NCI-H146 (cell line): Measurements from ENCODE around the gene SMIM1.

ENCODE experiments used
- DNase-seq: peaks from one replicate; lab custom pipeline; 2025; lab: John Stamatoyannopoulos, UW

SMIM1 gene, protein sequence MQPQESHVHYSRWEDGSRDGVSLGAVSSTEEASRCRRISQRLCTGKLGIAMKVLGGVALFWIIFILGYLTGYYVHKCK

DNA sequence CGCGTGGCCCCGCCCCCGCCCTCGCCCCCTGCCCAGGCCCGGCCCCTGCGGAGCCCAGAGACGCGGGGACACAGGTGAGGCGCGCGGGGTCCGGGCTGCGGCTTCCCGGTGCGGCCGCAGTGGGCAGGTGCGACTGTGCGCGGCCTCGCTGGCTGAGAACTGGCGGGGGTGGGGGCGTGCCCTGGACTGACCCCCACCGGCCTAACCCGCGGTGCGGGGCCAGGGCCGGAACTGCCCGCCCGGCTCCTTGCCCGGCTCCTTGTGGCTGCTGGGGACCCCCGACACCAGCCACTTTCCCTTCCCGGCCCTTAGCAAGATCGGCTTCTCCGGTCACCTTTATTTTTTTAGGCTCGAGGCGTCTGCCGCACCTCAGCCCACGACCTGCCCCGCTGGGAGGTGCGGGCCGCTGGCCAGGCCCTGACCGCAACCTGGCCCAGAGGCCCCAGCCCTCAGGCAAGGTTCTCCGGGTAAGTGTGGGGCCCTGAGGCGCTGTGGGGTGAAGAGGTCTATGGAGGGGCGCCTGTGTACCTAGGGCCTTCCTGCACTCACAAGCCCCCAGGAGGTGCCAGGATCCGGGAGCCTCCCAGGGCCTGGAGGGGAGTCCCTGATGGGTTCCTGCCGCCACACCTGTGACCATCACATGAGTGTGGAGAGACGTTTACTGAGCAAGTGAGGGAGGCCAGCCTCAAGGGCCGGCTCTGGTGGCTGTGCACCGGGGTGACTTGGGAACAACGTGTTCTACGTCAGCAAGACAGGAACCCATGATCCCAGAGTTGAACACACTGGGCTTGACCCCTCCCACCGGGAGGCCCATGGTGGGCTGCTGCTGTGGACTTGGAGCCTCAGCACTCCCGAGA, at the start of gene SMIM1:
Gene SMIM1, plus strand, starts transcription at position 35 of the 857 bp plus-strand sequence. CDS start 2,625 bp downstream, outside the sequence.
- DNase-seq = no peak

DNA sequence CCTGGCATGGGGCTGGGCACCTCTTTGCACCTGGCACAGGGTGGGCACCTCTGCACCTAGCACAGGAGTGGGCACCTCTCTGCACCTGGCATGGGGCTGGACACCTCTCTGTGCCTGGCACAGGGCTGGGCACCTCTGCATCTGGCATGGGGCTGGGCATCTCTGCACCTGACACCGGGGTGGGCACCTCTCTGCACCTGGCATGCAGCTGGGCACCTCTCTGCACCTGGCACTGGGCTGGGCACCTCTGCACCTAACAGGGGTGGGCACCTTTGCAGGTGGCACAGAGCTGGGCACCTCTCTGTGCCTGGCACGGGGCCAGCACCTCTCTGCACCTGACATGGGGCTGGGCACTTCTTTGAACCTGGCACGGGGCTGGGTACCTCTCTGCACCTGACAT, 49.7 kb upstream of the SMIM1 start:
- no peak for DNase-seq

DNA sequence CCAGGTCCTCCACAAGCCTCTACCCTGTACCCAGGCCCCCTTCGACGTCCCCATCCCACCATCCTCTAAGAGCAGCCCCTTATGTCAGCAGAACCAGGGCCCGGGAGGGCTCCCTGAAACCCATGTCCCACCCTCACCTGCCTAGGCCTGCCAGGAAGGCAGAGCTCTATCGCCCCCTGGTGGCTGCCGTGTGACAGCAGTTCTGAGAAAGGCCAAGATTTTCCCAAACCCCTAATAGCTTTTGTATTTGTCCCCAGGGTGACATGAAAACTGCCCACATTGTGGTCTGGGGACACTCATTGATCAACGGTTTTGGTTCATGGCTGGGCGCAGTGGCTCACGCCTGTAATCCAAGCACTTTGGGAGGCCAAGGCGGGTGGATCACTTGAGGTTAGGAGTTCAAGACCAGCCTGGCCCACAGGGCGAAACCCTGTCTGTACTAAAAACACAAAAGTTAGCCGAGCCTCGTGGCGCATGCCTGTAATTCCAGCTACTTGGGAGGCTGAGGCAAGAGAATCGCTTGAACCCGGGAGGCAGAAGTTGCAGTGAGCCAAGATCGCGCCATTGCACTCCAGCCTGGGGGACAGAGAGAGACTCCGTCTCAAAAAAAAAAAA, 48.0 kb upstream of the SMIM1 start:
- peak; percentile 49 for DNase-seq

DNA sequence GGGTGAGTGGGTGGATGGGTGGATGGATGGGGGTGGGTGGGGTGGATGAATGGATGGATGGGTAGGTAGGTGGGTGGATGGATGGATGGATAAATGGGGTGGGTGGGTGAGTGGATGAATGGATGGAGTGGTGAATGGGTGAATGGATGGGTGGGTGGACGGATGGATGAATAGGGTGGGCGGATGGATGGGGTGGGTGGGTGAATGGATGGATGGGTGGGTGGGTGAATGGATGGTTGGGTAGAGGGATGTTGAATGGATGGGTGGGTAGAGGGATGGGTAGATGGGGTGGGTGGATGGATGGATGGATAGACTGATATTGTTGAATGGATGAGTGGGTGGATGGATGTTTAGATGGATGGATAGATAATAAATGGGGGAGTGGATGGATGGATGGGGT, 47.2 kb upstream of the SMIM1 start:
- DNase-seq = no peak

DNA sequence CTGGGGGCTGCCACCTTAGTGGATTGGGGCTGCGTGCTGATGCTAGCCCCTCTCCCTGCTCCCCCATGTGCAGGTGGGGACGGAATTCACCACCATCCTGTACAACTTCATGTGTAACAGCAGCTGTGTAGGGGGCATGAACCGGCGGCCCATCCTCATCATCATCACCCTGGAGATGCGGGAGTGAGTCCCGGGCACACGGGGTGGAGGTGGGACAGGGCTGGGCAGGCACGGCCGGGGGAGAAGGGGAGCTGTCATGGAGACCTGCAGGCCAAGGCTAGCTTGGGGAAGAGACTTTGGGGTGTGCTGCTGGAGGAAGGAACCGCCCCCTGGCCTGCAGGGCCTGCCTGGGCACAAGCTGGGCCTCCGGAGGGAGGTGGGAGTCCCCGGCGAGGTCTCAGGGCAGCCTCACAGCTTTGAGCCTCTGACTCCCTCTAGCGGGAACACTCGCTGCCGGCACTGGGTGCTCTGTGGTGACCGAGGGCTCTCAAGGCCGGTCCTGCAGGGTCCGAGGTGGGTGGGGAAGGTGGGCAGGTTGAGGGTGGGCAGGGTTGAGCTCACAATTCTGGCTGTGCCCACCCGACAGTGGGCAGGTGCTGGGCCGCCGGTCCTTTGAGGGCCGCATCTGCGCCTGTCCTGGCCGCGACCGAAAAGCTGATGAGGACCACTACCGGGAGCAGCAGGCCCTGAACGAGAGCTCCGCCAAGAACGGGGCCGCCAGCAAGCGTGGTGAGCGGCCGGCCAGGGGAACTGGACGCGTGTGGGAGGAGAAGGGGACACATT, 45.3 kb upstream of the SMIM1 start:
- DNase-seq = no peak

DNA sequence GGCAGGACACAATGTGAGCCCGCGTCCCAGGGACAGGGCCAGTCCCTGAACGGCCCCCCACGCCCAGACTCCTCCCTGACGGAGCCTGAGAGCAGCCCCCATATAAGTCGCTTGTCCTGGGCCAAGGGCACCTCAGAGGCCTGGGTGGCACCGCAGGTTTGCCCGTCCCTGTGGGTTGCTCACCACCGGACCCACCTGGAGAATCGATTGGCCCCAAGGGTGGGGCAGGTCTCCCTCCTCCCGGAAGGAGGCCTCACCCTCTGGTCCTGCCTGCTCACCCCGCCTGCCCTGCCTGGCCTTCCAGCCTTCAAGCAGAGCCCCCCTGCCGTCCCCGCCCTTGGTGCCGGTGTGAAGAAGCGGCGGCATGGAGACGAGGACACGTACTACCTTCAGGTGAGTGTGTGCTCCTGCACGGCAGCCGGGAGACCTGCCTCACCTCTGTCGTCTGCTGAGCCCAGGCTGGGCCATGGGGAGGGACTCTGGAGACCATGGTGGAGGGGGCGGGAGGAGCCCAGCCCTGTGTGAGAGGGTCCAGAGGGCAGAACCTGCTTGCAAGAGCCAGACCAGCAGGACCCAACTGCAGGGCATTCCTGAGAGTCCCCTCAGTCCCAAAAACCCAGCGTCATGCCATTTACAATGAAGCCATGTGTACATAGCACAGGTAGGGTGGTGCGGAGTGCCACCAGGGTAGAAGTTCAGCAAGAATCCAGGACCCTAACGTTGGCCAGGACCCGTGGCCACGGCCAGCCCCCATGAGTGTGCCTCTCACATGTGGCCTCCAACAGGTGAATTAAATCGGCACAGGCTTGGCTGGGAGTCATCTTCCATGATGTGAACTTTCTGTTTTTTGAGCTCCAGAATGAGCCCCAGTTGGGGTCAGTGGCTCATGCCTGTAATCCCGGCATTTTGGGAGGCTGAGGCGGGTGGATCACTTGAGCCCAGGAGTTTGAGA, 44.4 kb upstream of the SMIM1 start:
- DNase-seq = no peak

DNA sequence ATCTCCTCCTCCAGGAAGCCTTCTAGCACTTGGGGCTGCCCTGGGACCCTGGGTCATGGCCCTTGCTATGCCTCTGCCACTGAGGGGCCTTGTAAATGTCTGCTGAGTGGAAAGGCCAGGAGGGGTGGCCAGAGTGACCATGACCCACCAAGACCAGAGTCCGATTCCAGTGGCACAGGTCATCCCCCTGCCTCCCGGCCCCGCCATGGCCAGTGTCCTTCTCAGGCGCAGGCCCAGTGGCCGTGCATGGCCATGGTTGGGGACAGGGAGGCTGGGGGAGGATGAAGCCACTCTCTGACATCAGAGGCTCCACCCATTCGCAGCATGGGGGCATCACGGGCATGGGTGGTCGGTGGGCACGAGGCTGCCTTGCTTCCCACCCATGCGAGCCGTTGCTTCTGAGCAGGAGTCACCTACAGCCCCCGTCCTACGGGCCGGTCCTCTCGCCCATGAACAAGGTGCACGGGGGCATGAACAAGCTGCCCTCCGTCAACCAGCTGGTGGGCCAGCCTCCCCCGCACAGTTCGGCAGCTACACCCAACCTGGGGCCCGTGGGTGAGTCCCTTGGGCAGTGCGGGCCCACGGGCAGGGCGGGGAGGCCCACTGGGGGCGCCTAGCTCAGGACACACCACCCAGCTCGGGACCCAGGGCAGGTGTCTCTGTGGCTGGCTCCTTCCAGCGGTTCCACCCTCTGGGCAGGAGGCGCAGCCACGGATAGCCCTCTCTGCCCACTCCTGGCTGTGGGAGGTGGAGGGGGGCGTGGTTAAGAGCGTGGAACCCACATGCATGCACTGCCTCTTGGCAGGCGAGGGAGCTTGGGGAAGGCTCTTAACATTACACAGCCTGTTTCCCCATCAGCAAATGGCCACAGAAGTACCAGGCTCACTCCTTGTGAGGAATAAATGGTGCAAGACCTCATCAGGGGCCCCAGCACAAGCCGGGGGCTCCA, 42.7 kb upstream of the SMIM1 start:
- DNase-seq = no peak

DNA sequence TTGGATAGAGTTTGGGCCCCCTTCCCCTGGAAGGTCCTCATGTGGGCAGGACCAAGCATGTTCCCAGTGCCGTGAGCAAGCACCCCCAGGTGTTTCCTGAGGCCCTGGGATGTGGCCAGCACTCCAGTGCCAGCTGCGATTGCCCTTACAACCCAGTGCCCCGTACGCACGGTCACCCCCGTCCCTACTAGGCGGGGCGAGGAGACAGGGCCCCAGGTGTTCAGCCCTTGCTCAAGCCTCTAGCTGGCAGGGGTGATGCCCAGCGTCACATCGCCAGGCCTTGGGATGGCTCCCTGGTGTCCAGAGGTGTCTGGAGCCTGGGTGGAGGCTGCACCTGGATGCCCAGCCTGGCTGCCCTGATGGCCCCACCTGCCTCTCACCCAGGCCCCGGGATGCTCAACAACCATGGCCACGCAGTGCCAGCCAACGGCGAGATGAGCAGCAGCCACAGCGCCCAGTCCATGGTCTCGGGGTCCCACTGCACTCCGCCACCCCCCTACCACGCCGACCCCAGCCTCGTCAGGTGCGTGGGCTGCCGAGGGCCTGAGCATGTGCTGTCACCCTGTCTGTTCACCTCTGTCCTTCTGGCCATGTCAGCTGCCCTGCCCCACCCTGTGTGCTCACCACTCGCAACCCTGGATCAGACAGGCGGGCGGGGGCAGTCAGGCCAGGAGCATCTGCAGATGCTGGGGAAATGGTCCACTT, 41.9 kb upstream of the SMIM1 start:
- DNase-seq = no peak

DNA sequence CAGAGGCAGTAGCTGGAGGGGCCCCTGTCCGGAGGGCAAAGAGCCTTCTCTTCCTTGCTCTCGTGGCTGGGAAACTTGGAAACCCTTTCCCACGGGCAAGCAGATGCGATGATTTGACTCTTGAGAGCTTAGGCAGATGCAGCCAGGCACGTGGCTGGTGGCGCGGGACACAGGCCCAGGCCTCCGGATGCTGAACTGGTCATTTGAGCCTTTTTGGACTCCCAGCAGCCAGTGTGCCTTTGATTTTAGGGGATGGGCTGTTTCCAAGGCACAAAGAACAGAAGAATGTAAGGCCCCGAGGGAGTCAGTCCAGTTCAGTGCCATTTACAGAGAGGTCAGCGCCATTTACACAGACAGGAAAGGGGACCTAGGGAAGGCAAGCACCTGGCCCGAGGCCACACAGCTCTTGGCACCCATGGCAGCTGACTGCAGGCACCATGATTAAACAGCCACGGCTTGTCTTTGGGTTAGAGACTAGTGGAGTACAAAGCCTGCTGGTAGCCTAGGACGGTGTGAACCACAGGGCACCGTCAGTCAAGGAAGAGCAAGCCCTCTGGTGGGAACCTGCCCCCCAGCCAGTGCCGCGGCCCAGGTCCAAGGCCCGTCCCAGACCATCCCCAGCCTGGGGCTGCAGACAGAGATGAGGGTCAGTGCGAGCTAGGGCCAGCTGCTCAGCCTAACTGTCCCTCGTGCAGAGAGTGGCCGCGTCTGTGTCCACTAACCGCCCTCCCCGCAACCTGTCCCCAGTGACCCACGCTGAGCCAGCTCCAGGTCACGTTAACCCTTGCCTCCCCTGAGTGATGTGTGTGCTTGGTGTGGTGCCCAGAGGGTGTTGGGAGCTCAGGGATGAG, 40.7 kb upstream of the SMIM1 start:
- DNase-seq = no peak

DNA sequence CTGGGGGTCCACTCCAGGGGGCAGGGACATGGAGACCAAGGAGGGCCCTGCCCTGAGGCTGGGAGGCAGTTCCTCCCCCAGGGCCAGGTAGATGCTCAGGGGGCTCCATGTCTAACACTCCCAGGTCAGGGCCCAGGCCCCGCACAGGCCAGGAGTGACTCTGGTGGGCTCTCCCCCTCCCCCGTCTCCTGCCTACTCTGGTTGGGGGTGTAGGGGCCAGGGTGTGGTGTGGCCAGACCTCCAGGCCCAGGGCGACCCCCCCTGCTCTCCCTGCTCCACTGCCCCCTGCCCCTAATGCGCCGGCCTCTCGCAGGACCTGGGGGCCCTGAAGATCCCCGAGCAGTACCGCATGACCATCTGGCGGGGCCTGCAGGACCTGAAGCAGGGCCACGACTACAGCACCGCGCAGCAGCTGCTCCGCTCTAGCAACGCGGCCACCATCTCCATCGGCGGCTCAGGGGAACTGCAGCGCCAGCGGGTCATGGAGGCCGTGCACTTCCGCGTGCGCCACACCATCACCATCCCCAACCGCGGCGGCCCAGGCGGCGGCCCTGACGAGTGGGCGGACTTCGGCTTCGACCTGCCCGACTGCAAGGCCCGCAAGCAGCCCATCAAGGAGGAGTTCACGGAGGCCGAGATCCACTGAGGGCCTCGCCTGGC, 40.0 kb upstream of the SMIM1 start:
- no peak for DNase-seq

DNA sequence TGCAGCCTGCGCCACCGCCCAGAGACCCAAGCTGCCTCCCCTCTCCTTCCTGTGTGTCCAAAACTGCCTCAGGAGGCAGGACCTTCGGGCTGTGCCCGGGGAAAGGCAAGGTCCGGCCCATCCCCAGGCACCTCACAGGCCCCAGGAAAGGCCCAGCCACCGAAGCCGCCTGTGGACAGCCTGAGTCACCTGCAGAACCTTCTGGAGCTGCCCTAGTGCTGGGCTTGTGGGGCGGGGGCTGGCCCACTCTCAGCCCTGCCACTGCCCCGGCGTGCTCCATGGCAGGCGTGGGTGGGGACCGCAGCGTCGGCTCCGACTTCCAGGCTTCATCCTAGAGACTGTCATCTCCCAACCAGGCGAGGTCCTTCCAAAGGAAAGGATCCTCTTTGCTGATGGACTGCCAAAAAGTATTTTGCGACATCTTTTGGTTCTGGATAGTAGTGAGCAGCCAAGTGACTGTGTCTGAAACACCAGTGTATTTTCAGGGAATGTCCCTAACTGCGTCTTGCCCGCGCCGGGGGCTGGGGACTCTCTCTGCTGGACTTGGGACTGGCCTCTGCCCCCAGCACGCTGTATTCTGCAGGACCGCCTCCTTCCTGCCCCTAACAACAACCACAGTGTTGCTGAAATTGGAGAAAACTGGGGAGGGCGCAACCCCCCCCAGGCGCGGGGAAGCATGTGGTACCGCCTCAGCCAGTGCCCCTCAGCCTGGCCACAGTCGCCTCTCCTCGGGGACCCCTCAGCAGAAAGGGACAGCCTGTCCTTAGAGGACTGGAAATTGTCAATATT, 39.3 kb upstream of the SMIM1 start:
- DNase-seq = no peak

DNA sequence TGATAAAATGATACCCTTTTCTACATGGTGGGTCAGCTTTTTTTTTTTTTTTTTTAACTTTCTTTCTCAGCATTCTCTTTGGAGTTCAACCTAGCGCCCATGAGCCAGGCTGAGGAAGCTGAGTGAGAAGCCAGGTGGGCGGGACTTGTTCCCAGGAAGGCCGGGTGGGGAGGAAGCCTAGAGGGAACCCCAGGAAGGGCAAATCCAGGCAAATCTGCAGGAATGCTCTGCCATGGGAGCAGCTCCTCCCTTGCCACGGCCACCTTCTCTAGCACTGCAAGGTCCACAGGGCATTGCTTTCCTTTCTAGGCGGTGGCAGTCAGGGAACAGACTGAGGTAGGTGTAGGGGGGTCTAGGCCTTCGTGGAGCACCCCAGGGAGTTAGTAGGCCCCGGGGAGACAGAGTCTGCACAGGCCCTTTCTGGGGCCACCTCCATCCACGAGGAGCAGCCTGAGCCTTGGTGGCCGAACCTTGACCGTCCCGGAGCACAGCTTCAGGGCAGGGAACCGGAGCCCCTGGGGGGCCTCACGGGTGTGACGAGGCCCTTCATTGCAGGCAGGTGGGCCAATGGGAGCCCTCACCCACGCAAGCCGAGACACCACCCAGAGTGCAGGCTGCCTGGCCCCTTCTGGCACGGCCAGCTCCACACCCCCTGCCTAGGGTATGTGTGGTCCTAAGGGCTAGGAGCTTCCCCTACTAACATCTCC, 38.5 kb upstream of the SMIM1 start:
- DNase-seq = no peak

DNA sequence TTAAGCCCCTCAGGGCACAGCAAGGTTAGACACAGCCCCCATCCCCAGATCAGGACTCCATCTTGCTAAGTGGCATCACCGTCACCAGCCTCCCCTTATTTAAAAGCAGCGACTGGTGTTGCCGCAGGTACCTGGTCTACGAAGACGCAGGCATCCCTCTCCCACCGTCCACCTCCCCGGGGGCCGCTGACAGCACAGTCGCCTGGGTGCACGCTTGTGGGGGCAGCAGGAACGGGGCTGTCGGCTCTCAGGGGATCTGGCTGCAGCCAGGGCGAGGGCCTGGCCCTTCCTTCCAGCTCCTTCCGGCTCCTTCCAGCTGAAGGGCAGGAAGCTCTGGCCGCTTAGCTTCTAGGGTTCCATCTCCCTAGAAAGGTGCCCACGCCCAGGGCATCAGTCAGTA, 37.9 kb upstream of the SMIM1 start:
- no peak for DNase-seq

DNA sequence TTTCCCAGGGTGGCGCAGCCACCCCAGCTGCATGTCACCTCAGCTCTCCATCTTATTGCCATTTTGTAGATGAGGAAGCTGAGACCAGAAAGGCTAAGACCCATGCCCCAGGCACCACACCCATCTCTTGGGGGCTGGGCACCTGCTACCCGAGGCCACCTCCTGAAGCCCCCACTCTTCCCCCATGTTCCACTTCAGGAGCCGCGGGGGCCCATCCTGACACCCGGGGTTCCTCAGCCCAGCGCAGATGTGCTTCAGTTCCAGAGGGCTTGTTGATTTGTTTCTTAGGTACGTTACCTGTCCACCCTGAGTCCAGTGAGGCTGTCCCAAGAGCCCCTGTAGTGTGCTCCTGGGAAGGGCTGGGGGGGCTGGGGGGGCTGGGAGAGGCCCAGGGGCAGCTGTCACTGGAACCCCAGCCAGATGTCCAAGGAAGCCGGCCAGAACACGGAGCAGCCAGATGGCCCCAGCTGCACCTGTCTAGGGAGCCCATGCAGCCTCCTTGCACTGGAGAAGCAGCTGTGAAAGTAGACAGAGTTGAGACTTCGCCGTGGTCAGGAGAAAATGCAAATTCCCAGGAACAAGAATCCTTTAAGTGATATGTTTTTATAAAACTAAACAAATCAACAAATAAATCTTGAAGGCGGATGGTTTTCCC, 37.4 kb upstream of the SMIM1 start:
- DNase-seq = no peak

DNA sequence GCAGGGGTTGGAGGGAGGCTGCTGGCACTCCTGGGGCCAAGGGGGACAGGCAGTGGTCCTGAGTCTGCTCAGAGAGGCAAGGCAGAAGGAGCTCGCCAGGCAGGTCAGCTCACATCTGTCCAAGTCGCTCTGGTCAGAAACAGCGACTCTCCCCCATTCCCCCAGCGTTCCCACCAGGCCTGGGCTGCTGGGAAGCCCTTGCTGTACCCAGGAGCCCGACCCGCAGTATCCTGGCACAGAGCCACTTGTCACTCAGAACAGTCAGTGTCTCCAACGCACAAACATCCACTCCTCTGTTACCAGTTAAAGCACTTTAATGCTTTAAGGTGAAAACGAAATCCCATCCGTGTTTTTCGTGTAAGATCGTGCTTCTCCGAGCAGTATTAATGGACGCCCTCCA, 36.9 kb upstream of the SMIM1 start:
- DNase-seq = no peak

DNA sequence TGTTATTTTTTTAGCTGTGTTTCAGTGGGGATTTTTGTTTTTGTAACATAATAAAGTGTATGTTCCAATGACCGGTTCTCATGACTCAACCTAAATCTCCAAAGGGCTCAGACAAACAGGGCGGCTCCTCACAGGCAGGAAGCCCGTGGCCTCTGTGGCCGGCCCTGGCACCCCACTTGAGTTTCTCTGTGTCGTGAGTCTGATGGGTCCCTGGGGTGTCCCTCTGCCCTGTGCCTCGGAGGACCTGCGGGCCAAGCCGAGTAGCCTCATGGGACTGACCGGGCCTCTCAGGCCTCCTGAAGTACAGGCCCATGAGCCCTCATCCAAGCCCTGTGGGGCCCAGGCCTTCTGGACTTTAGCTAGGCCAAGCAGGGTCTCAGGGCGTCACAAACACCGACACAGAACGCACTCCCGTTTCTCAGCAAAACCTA, 36.4 kb upstream of the SMIM1 start:
- no peak for DNase-seq
